ENCODE results near the gene VEGFC. TPM values are rescaled to one million over a fixed set of nuclear protein-coding genes. Genes with fewer than 3 reads are reported as not detected.

The VEGFC gene
- total RNA-seq, 1 experiment from 2014 or later, result not detected

- Histone ChIP-seq H3K4me3 (ENCODE audit: low read depth, low read length) (no peak overlapping the region), H3K27me3 (replicated peaks; ENCODE audit: control insufficient read depth, insufficient read depth, low read length) (no peaks in the 10 kb centered on the region), H3K36me3 (ENCODE audit: control insufficient read depth, insufficient read depth, low read length) (no peaks in the 10 kb centered on the region), H3K4me1 (no peaks in the 10 kb centered on the region), H3K9me3 (no peaks in the 10 kb centered on the region)
- no peak overlapping the region for H3K27ac Mint-ChIP-seq (ENCODE audit: unreplicated experiment)
- no peaks in the 10 kb centered on the region for H3K4me1 Mint-ChIP-seq (ENCODE audit: low read depth, unreplicated experiment)
- intact Hi-C loops (cut with micrococcal nuclease; ENCODE audit: unreplicated experiment), result no loop called here
- ChIA-PET CTCF (no interaction called here), POLR2A (no interaction called here)
- no peaks in the 10 kb centered on the region for H3K9me3 Mint-ChIP-seq (ENCODE audit: unreplicated experiment)
- BruUV-seq (replicated peaks), result no TSS peak
- TF ChIP-seq, protein P1, sequence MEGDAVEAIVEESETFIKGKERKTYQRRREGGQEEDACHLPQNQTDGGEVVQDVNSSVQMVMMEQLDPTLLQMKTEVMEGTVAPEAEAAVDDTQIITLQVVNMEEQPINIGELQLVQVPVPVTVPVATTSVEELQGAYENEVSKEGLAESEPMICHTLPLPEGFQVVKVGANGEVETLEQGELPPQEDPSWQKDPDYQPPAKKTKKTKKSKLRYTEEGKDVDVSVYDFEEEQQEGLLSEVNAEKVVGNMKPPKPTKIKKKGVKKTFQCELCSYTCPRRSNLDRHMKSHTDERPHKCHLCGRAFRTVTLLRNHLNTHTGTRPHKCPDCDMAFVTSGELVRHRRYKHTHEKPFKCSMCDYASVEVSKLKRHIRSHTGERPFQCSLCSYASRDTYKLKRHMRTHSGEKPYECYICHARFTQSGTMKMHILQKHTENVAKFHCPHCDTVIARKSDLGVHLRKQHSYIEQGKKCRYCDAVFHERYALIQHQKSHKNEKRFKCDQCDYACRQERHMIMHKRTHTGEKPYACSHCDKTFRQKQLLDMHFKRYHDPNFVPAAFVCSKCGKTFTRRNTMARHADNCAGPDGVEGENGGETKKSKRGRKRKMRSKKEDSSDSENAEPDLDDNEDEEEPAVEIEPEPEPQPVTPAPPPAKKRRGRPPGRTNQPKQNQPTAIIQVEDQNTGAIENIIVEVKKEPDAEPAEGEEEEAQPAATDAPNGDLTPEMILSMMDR (IDR thresholded peaks at IDR 0.05; ENCODE audit: insufficient read depth in 1 of 2, low read depth in 1 of 2, low read length in 1 of 2, severe bottlenecking in 1 of 2, unreplicated experiment in 1 of 2), result no peak
- no peak overlapping the region for H3K4me3 Mint-ChIP-seq (ENCODE audit: unreplicated experiment)
- DNase-seq, result no peak
- no peaks in the 10 kb centered on the region for H3K27me3 Mint-ChIP-seq (ENCODE audit: insufficient read depth, unreplicated experiment)
- no peaks in the 10 kb centered on the region for H3K36me3 Mint-ChIP-seq (ENCODE audit: insufficient read depth, unreplicated experiment)
Observed at GRCh38 chr4:176825586-176825985, 32.9 kb upstream of the VEGFC start.

- Histone ChIP-seq H3K36me3 (ENCODE audit: control insufficient read depth, insufficient read depth, low read length) (no peaks in the 10 kb centered on the region), H3K27me3 (replicated peaks; ENCODE audit: control insufficient read depth, insufficient read depth, low read length) (no peaks in the 10 kb centered on the region), H3K4me3 (ENCODE audit: low read depth, low read length) (no peak overlapping the region), H3K9me3 (no peaks in the 10 kb centered on the region), H3K4me1 (no peaks in the 10 kb centered on the region)
- Mint-ChIP-seq H3K4me3 (ENCODE audit: unreplicated experiment) (no peak overlapping the region), H3K27ac (ENCODE audit: unreplicated experiment) (no peak overlapping the region), H3K36me3 (ENCODE audit: insufficient read depth, unreplicated experiment) (no peaks in the 10 kb centered on the region), H3K9me3 (ENCODE audit: unreplicated experiment) (no peaks in the 10 kb centered on the region), H3K4me1 (ENCODE audit: low read depth, unreplicated experiment) (no peaks in the 10 kb centered on the region), H3K27me3 (ENCODE audit: insufficient read depth, unreplicated experiment) (no peaks in the 10 kb centered on the region)
- intact Hi-C loops (cut with micrococcal nuclease; ENCODE audit: unreplicated experiment), result no loop called here
- DNase-seq, result no peak
- CTCF ChIA-PET, result no interaction called here
- POLR2A ChIA-PET, result no interaction called here
- no TSS peak for BruUV-seq (replicated peaks)
- TF ChIP-seq, protein P1 (IDR thresholded peaks at IDR 0.05; ENCODE audit: insufficient read depth in 1 of 2, low read depth in 1 of 2, low read length in 1 of 2, severe bottlenecking in 1 of 2, unreplicated experiment in 1 of 2), result no peak
Observed at GRCh38 chr4:176824645-176825366, 32.1 kb upstream of the VEGFC start.

DNA sequence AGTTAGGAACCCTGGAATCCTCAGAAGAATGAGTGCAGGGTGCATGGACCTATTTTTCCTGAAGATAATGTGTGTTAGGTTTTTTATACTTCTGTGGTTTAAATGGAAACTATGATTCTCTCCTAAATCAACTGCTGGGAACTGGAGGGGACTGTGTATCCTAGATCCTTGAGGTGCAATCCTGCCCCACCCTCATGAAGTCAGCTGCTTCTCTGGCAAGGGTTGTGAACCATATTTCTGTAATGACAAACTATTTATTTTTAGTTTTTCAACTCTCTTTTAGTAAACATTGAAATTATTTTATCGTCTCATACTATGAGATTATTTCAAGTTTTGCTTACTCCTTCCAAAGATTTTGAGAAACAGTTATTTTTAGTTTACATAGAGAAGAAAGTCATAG lies 25.8 kb upstream of the VEGFC start:
- TF ChIP-seq, protein P1 (IDR thresholded peaks at IDR 0.05; ENCODE audit: insufficient read depth in 1 of 2, low read depth in 1 of 2, low read length in 1 of 2, severe bottlenecking in 1 of 2, unreplicated experiment in 1 of 2), result no peak
- no peaks in the 10 kb centered on the region for H3K9me3 Mint-ChIP-seq (ENCODE audit: unreplicated experiment)
- H3K36me3 Mint-ChIP-seq (ENCODE audit: insufficient read depth, unreplicated experiment), result no peaks in the 10 kb centered on the region
- H3K4me3 Mint-ChIP-seq (ENCODE audit: unreplicated experiment), result no peak overlapping the region
- ChIA-PET CTCF (no interaction called here), POLR2A (no interaction called here)
- no peaks in the 10 kb centered on the region for H3K4me1 Mint-ChIP-seq (ENCODE audit: low read depth, unreplicated experiment)
- Histone ChIP-seq H3K27me3 (replicated peaks; ENCODE audit: control insufficient read depth, insufficient read depth, low read length) (no peaks in the 10 kb centered on the region), H3K4me1 (no peaks in the 10 kb centered on the region), H3K9me3 (no peaks in the 10 kb centered on the region), H3K4me3 (ENCODE audit: low read depth, low read length) (no peak overlapping the region), H3K36me3 (ENCODE audit: control insufficient read depth, insufficient read depth, low read length) (no peaks in the 10 kb centered on the region)
- no TSS peak for BruUV-seq (replicated peaks)
- DNase-seq, result no peak
- no peaks in the 10 kb centered on the region for H3K27me3 Mint-ChIP-seq (ENCODE audit: insufficient read depth, unreplicated experiment)
- no peak overlapping the region for H3K27ac Mint-ChIP-seq (ENCODE audit: unreplicated experiment)
- intact Hi-C loops (cut with micrococcal nuclease; ENCODE audit: unreplicated experiment), result no loop called here
